ENCODE results near the gene SEC14L5.

SEC14L5 gene

DNA sequence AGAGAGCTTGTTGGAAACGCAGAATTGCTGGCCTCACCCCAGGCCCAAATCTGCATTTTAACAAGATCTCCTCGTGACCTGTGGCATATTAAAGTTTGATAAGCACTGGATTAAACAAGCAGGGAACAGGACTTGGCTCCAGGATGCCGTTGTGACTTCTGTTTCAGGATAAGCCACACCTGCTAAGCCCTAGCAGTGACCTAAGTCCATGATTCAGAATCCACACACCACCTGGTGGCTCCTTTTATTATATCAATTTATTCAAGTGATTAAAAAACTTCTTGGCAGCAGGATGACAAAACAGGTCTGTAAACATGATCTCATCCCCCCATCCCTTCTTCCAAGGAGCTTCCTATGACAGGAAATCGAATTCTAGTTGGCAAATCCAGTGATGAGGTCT, 66.5 kb downstream of the SEC14L5 start:
- TF ChIP-seq EZH2phosphoT487 (IDR thresholded peaks at IDR 0.05; ENCODE audit: low read depth), result no peak
- TF ChIP-seq CTCF (IDR thresholded peaks at IDR 0.05; ENCODE audit: low read depth, low read length), result peak; percentile 27
- H3K4me1 ChIP-seq (ENCODE audit: low read length), result peaks cover 3% of the 10 kb centered on the region; the same call in 1 of the 2 replicates
- H3K4me2 ChIP-seq (ENCODE audit: low read length), result no peak overlapping the region
- no peak overlapping the region for H3K4me3 ChIP-seq (ENCODE audit: low read length)
- no peak overlapping the region for H3K9ac ChIP-seq (ENCODE audit: low read length)
- H2AFZ ChIP-seq (ENCODE audit: low read depth, low read length), result no peak overlapping the region
- H3K79me2 ChIP-seq (ENCODE audit: low read length), result no peaks in the 10 kb centered on the region
- no peaks in the 10 kb centered on the region for H3K36me3 ChIP-seq (replicated peaks; ENCODE audit: low read depth, low read length)
- no peaks in the 10 kb centered on the region for H3K27me3 ChIP-seq (ENCODE audit: low read depth, low read length)
- no peak overlapping the region for H3K27ac ChIP-seq (ENCODE audit: low read length)
- no peaks in the 10 kb centered on the region for H4K20me1 ChIP-seq (ENCODE audit: insufficient read depth, low read length)
- H3K9me3 ChIP-seq (ENCODE audit: insufficient read depth, low read length), result no peaks in the 10 kb centered on the region

DNA sequence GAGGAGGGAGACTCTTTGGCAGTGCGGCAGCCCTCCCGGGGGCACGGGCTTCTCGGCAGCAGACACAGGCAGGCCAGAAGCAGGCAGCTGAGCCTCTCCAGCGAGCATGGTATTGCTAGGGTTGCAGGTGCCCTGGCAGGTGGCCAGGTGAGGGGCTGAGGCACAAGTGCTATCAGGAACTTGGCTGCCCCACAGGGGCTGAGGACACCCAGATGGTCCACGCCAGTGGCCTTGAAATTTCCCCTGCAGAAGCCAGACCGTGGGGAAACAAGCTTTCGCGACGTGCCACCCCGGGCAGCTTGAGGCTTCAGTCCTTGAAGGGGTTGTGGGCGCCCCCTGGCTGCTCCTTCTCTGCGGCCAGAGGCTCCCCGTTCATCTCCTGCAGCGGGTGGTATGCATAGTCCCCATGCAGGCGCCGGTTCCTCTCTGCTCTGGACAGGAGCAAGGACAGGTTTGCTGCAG, 67.1 kb downstream of the SEC14L5 start:
- Histone ChIP-seq H3K4me3 (ENCODE audit: low read length) (no peak overlapping the region), H3K27me3 (ENCODE audit: low read depth, low read length) (no peaks in the 10 kb centered on the region), H3K4me1 (ENCODE audit: low read length) (peaks cover 3% of the 10 kb centered on the region; the same call in 1 of the 2 replicates), H3K36me3 (replicated peaks; ENCODE audit: low read depth, low read length) (no peaks in the 10 kb centered on the region), H2AFZ (ENCODE audit: low read depth, low read length) (no peak overlapping the region), H3K9me3 (ENCODE audit: insufficient read depth, low read length) (no peaks in the 10 kb centered on the region), H3K4me2 (ENCODE audit: low read length) (peak overlapping the region; percentile 17; the same call in 1 of the 2 replicates), H3K79me2 (ENCODE audit: low read length) (no peaks in the 10 kb centered on the region), H3K27ac (ENCODE audit: low read length) (no peak overlapping the region), H3K9ac (ENCODE audit: low read length) (no peak overlapping the region), H4K20me1 (ENCODE audit: insufficient read depth, low read length) (no peaks in the 10 kb centered on the region)
- TF ChIP-seq CTCF (IDR thresholded peaks at IDR 0.05; ENCODE audit: low read depth, low read length) (peak; percentile 51), EZH2phosphoT487 (IDR thresholded peaks at IDR 0.05; ENCODE audit: low read depth) (no peak)

DNA sequence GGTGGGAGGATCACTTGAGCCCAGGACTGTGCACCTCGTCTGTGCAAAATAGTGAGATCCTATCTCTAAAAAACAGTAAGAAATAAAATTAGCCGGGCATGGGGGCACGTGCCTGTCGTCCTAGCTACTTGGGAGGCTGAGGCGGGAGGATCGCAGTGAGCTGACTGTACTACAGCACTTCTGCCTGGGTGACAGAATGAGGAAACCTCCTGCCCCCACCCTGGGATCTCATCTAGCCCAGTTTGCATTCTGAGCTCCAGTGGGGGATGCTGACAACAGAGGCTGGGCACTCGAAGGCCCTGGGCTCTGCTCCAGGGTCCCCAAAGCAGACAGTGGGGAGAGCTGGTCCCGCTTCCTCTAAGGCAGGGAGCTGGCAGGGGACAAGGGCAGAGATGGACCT, 68.5 kb downstream of the SEC14L5 start:
- Histone ChIP-seq H3K36me3 (replicated peaks; ENCODE audit: low read depth, low read length) (no peaks in the 10 kb centered on the region), H3K4me2 (ENCODE audit: low read length) (no peak overlapping the region), H2AFZ (ENCODE audit: low read depth, low read length) (no peak overlapping the region), H3K27ac (ENCODE audit: low read length) (no peak overlapping the region), H3K4me3 (ENCODE audit: low read length) (no peak overlapping the region), H3K27me3 (ENCODE audit: low read depth, low read length) (no peaks in the 10 kb centered on the region), H4K20me1 (ENCODE audit: insufficient read depth, low read length) (no peaks in the 10 kb centered on the region), H3K4me1 (ENCODE audit: low read length) (peaks cover 3% of the 10 kb centered on the region; the same call in 1 of the 2 replicates), H3K9ac (ENCODE audit: low read length) (no peak overlapping the region), H3K9me3 (ENCODE audit: insufficient read depth, low read length) (no peaks in the 10 kb centered on the region), H3K79me2 (ENCODE audit: low read length) (no peaks in the 10 kb centered on the region)
- no peak for TF ChIP-seq EZH2phosphoT487 (IDR thresholded peaks at IDR 0.05; ENCODE audit: low read depth)

DNA sequence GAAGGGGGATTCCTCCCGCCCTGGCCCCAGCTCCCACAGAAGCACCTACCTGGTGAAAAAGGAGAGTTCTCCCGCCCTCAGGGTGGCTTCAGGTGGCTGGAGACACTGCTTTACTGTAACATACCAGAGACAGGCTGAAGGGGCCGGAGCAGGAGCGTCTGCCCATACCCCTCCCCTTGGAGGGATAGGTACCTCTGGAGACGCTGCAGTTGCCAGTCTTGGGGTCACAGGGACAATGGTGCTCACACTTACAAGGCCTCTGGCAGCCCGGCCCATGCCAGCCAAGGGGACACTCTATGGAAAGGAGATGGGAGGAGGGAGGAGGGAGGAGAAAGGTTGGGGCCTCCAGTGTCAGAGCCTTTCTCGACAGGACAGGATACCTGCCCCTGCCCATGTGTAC, 69.0 kb downstream of the SEC14L5 start:
- Histone ChIP-seq H3K79me2 (ENCODE audit: low read length) (no peaks in the 10 kb centered on the region), H3K36me3 (replicated peaks; ENCODE audit: low read depth, low read length) (no peaks in the 10 kb centered on the region), H3K4me3 (ENCODE audit: low read length) (no peak overlapping the region), H3K9ac (ENCODE audit: low read length) (no peak overlapping the region), H3K4me2 (ENCODE audit: low read length) (no peak overlapping the region), H3K4me1 (ENCODE audit: low read length) (peaks cover 3% of the 10 kb centered on the region; the same call in 1 of the 2 replicates), H3K9me3 (ENCODE audit: insufficient read depth, low read length) (no peaks in the 10 kb centered on the region), H4K20me1 (ENCODE audit: insufficient read depth, low read length) (no peaks in the 10 kb centered on the region), H3K27me3 (ENCODE audit: low read depth, low read length) (no peaks in the 10 kb centered on the region), H2AFZ (ENCODE audit: low read depth, low read length) (no peak overlapping the region), H3K27ac (ENCODE audit: low read length) (no peak overlapping the region)
- TF ChIP-seq EZH2phosphoT487 (IDR thresholded peaks at IDR 0.05; ENCODE audit: low read depth) (no peak), CTCF (IDR thresholded peaks at IDR 0.05; ENCODE audit: low read depth, low read length) (no peak)

All from OCI-LY3 (cell line).